ENCODE data around the gene LZTR1.

Gene LZTR1

GRCh38 chr22:20986365-20986764 is 4.3 kb downstream of the LZTR1 start:
- no peaks in the 10 kb centered on the region for H3K9me2 ChIP-seq (replicated peaks; ENCODE audit: low read depth, low read length)
- H3K4me3 ChIP-seq (ENCODE audit: low read length, poor library complexity, severe bottlenecking): no peak overlapping the region
- peaks cover 20% of the 10 kb centered on the region for H3K4me1 ChIP-seq (ENCODE audit: insufficient read depth, low read length, poor library complexity, severe bottlenecking)
- no peaks in the 10 kb centered on the region for H3F3A ChIP-seq (ENCODE audit: low read depth)
- H3K36me3 ChIP-seq (ENCODE audit: insufficient read depth, low read length): no peaks in the 10 kb centered on the region
- H3K9ac ChIP-seq (ENCODE audit: low read depth, low read length, poor library complexity, severe bottlenecking): no peak overlapping the region
- TF ChIP-seq EZH2phosphoT487 (IDR thresholded peaks at IDR 0.05; ENCODE audit: borderline replicate concordance) (no peak), CTCF (conservative IDR thresholded peaks at IDR 0.05; ENCODE audit: low read length) (no peak)
- peaks cover 14% of the 10 kb centered on the region; the same call in 1 of the 2 replicates for H3K79me2 ChIP-seq (ENCODE audit: insufficient read depth, low read length)
- no peaks in the 10 kb centered on the region for H3K9me3 ChIP-seq (ENCODE audit: insufficient read depth, low read depth, low read length)
- H3K27me3 ChIP-seq (ENCODE audit: insufficient read depth, low read length, poor library complexity, severe bottlenecking): no peaks in the 10 kb centered on the region
- H3K4me2 ChIP-seq (ENCODE audit: low read depth, low read length, poor library complexity, severe bottlenecking): no peak overlapping the region
- H2AFZ ChIP-seq (ENCODE audit: low read length): no peak overlapping the region
- H4K20me1 ChIP-seq (ENCODE audit: insufficient read depth, low read length, poor library complexity, severe bottlenecking): no peaks in the 10 kb centered on the region

- no peaks in the 10 kb centered on the region for H3F3A ChIP-seq (ENCODE audit: low read depth)
- no peaks in the 10 kb centered on the region for H4K20me1 ChIP-seq (ENCODE audit: insufficient read depth, low read length, poor library complexity, severe bottlenecking)
- H3K4me2 ChIP-seq (ENCODE audit: low read depth, low read length, poor library complexity, severe bottlenecking): no peak overlapping the region
- H3K4me3 ChIP-seq (ENCODE audit: low read length, poor library complexity, severe bottlenecking): no peak overlapping the region
- H2AFZ ChIP-seq (ENCODE audit: low read length): no peak overlapping the region
- no peak overlapping the region for H3K9ac ChIP-seq (ENCODE audit: low read depth, low read length, poor library complexity, severe bottlenecking)
- TF ChIP-seq EZH2phosphoT487 (IDR thresholded peaks at IDR 0.05; ENCODE audit: borderline replicate concordance) (no peak), CTCF (conservative IDR thresholded peaks at IDR 0.05; ENCODE audit: low read length) (no peak)
- no peaks in the 10 kb centered on the region for H3K9me3 ChIP-seq (ENCODE audit: insufficient read depth, low read depth, low read length)
- H3K4me1 ChIP-seq (ENCODE audit: insufficient read depth, low read length, poor library complexity, severe bottlenecking): peaks cover 16% of the 10 kb centered on the region
- no peaks in the 10 kb centered on the region for H3K9me2 ChIP-seq (replicated peaks; ENCODE audit: low read depth, low read length)
- H3K36me3 ChIP-seq (ENCODE audit: insufficient read depth, low read length): peaks cover 3% of the 10 kb centered on the region; the same call in 1 of the 2 replicates
- peaks cover 12% of the 10 kb centered on the region; the same call in 1 of the 2 replicates for H3K79me2 ChIP-seq (ENCODE audit: insufficient read depth, low read length)
- H3K27me3 ChIP-seq (ENCODE audit: insufficient read depth, low read length, poor library complexity, severe bottlenecking): no peaks in the 10 kb centered on the region
These were observed 5.3 kb downstream of the LZTR1 start for GRCh38 chr22:20987375-20987774.

GRCh38 chr22:20988573-20989322 is 6.7 kb downstream of the LZTR1 start:
- Histone ChIP-seq H3K9me2 (replicated peaks; ENCODE audit: low read depth, low read length) (no peaks in the 10 kb centered on the region), H3K9ac (ENCODE audit: low read depth, low read length, poor library complexity, severe bottlenecking) (no peak overlapping the region), H4K20me1 (ENCODE audit: insufficient read depth, low read length, poor library complexity, severe bottlenecking) (no peaks in the 10 kb centered on the region), H3F3A (ENCODE audit: low read depth) (no peaks in the 10 kb centered on the region), H3K4me3 (ENCODE audit: low read length, poor library complexity, severe bottlenecking) (no peak overlapping the region), H3K79me2 (ENCODE audit: insufficient read depth, low read length) (no peaks in the 10 kb centered on the region; the same call in 1 of the 2 replicates), H2AFZ (ENCODE audit: low read length) (no peak overlapping the region), H3K4me1 (ENCODE audit: insufficient read depth, low read length, poor library complexity, severe bottlenecking) (peaks cover 8% of the 10 kb centered on the region), H3K36me3 (ENCODE audit: insufficient read depth, low read length) (peaks cover 5% of the 10 kb centered on the region; the same call in 1 of the 2 replicates), H3K9me3 (ENCODE audit: insufficient read depth, low read depth, low read length) (no peaks in the 10 kb centered on the region), H3K4me2 (ENCODE audit: low read depth, low read length, poor library complexity, severe bottlenecking) (no peak overlapping the region), H3K27me3 (ENCODE audit: insufficient read depth, low read length, poor library complexity, severe bottlenecking) (no peaks in the 10 kb centered on the region)
- TF ChIP-seq CTCF (conservative IDR thresholded peaks at IDR 0.05; ENCODE audit: low read length) (no peak), EZH2phosphoT487 (IDR thresholded peaks at IDR 0.05; ENCODE audit: borderline replicate concordance) (no peak)
